GM18526 (cell line): ENCODE data around the gene MAST2.

ENCODE experiments used
- POLR2A ChIP-seq: IDR thresholded peaks from 3 replicates; pipeline ENCODE4 v1.6.1; 2011; ENCODE audit not compliant: insufficient read length; ENCODE audit errors: extremely low read depth

MAST2 gene

DNA sequence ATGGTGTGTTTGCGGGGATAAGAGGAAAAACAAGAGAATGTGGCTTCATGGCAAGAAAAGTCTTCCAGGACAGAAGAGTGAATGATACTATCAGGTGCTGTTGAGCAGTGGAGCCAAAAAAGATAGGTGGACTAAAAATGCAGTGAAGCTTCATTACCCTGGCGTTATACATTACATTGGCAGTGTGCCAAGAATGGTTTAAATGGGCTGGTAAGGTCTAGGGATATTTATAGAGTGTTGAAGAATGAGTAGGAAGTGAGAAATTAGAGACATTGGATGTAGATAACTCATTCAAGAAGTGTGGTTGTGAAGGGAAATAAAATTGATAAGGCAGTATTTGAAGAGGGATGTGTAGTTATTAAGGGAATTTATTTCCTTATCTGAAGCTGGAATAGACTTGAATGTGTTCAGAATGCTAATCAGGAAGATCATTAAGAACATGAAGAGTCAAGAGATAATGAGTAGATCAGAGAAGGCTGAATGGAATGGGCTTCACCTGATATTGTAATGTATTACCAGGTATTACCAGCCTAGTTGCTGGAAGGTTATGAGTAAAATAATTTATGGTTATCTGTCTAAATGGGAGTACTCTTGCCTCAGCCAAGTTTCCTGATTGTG, 72.7 kb downstream of the MAST2 start:
- TF ChIP-seq POLR2A: no peak

DNA sequence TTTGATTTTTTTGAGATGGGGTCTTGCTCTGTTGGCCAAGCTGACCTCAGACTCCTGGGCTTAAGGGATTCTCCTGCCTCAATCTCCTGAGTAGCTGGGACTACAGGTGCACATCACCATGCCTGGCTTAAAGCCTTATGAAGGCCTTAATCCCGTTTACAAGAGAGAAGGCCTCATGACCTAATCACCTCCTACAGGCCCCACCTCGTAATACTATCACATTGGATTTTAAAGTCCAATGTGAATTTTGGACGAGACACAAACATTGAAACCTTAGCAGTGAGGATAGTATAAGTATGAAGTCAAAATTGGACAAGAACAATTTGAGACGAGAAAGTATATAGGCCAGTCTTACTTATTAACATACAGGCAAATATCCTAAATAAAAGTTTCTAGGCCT, 73.9 kb downstream of the MAST2 start:
- no peak for TF ChIP-seq POLR2A

DNA sequence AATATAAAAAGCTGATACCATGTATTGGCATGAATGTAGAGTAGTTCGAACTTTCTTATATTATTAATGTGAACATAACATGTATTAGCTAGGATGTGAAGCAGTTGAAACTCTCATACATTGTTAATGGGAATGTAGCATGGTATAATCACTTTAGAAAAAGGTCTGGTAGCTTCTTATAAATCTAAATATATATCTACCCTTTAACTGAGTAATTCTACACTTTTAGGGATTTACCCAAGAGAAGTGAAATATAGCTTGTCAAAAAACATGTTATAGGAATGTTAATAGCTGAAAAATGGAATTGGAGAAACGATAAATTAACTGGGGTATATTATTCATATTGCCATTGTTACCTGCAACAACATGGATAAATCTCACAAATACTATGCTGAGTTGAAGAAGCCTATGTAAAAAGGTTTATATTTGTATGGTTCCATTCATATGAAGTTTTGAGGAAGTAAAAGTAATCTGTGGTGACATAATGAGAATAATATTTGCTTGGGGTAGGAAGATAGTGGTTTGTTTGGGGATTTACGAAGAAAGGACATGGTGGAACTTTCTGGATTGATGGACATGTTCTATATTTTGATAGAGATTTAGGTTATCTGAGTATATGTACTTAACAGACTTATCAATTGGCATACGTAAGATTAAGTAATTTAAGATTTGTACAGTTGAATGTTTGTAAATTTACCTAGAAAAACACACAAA, 76.6 kb downstream of the MAST2 start:
- TF ChIP-seq POLR2A: no peak

DNA sequence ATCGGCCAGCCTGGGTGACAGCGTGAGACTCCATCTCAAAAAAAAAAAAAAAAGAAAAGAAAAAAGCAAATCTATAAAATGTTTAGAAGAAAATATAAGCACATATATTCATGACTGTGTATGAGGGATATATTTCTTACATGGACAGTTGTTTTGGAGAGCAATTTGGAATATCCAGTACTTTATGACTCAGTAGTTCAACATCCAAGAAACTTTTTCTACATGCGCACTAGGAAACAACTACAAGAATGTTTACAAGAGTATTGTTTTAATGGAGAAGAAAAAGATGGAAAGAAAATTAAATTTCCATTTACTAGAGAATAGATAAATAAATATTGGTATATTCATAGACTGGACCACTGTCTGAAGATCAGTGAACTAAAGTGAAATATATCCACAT, 77.5 kb downstream of the MAST2 start:
- TF ChIP-seq POLR2A: no peak

DNA sequence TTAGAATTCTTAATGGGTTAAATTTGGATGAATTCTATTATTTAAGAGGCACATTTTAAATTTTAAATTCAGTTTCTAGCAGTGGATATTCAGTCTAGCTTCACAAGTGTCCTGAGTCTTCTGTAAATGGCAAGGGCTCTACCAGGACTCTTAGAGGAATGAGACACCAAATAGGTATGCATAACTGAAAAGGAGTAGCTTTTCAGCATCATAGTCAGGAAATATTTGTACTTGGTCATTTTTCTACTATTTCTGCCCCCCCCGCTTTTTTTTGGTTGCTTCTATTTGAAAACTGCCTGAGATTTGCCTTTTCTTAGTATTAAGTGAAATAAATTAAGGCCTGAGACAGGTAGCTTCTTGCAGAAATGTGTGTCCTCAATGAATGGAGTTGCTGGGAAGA, 80.2 kb downstream of the MAST2 start:
- no peak for TF ChIP-seq POLR2A

DNA sequence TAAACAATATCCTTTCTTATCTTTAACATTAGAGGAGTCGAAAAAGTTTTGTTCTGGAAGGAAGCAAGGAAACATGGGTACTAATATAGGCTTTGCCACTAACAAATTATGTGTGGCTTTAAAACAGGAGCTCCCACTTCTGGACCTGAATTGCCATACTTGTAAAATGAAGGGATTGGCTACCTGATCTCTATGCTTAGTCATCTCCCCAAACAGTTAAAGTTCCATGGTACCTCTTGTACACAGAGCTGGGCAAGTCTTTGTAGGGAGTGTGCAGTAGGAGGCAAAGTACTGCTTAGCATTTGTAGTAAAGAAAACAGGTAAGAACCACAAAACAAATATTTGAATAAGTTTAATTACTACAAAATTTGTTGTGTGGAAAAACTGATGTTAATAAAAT, 81.3 kb downstream of the MAST2 start:
- no peak for TF ChIP-seq POLR2A

DNA sequence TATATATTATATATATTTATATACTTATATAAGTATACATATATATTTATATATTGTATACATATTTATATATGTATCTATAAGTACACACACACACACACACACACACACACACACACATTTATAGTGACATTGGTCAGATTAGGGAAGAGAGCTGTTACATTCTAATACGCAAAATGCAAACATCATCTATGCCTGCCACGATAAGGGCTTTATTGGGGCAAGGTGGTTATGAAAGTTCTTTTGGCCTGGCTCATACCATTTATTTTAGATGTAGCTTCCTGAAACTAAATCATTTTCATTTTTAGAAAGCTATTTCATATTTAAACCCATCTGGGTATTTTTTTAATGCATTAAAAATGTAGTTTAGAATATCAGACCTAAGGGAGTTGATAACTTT, 82.8 kb downstream of the MAST2 start:
- TF ChIP-seq POLR2A: no peak

DNA sequence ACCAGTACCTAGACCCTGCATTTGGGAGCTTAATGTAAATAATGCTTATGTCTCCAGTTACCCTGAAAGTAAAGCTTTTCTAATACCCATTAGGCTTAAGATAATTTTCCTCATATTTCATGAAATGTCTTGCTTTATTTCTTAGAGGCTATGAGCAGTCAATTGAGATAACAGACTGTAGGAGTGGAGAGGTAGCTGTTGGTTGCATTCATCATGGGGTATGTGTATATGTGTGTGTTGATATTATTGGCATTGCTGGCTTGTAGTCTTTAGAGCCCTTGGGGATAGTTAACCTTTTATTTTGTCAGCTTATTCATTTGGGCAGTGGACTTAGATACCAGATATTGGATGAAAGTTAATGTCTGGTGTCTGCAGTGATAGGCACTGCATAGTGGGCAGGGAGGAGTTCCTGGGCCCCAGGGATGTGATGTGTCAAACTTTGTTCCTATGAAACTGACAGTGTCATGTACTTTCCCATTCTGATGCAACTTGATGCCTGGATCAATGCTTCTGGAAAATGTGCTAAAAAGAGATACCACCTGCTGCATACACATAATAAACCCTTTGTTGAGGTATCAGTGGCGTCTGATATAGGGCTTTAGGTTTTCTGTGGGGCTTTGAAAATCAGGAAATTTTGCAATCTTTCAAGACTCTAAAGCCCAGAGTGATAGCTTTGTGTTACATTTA, 83.9 kb downstream of the MAST2 start:
- TF ChIP-seq POLR2A: no peak

DNA sequence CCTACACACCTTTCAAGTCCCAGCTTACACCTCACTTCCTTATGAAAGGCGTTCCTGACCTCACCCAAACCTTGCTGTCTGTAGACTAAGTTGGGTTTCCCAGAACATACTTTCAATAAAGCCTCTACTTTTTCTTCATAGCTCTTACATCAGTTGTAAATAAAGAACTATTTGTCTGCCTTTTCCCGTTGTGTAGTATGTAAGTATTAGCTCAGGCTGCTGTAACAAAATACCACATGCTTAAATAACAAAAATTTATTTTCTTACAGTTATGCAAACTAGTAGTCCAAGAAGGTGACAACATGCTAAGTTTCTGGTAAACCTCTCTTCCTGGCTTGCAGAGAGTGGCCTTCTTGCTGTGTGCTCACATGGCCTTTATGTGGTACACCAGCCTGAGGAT, 86.7 kb downstream of the MAST2 start:
- TF ChIP-seq POLR2A: no peak

DNA sequence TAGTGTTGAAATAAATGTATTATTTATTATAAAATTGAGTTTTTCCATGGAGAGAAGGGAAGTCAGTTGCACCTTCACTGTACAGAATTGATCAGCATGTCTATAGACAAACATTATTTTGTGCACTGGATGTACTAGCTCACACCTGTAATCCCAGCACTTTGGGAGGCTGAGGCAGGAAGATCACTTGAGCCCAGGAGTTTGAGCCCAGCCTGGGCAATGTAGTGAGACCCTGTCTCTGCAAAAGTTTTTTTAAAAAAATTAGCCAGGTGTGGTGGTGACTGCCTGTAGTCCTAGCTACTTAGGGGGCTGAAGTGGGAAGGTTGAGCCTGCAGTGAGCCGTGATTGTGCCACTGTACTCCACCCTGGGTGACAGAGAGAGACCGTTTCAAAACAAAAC, 87.7 kb downstream of the MAST2 start:
- TF ChIP-seq POLR2A: no peak

DNA sequence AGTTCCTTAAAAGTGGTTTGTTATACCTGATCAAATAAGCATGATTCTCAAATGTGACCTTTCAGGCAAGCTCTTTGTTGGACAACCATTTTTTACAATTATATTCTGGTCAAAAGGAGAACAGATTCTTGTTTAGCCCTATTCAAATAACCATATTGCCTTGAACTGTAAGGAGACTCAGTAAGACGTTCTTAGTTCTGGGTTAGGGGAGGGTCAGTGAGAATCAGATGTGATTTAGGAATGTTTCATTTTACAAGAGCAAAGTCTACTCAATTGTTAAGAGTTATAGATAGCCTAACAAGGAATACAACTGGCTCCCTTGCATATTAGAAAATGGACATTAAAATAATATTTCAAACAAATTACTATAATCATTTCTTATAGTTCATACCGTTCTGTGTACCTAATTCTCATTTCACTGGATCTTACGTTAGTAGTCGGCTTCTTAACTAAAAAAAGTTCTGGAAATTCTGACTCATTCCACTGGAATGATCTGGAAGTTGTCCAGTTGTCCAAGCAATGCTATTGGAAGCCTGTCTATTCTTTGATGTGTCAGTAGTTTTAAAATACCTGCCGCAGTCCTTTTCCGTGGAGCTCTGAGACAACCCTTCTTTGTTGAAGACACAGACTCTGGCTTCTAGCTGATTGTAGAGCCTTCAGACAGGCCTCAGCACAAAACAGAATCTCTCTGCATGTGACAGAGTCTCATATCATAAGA, 88.8 kb downstream of the MAST2 start:
- no peak for TF ChIP-seq POLR2A

DNA sequence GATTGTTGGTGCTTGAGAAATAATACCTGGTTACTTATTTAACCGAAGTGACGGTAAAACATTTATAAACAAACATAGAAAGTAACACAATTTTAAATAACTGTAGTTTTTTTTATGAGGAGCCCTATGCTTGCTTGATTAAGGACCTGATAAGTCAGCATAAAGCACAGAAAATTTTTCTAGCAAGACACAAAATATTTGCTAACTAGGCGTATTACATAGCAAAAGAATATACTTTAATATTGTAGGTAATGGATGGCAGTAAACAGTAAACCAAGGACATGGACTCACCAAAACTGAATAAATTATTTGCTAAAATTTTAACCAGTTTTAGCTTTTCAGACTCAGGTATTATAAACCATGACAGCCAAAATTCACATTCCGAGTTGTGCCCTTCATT, 90.9 kb downstream of the MAST2 start:
- TF ChIP-seq POLR2A: no peak

DNA sequence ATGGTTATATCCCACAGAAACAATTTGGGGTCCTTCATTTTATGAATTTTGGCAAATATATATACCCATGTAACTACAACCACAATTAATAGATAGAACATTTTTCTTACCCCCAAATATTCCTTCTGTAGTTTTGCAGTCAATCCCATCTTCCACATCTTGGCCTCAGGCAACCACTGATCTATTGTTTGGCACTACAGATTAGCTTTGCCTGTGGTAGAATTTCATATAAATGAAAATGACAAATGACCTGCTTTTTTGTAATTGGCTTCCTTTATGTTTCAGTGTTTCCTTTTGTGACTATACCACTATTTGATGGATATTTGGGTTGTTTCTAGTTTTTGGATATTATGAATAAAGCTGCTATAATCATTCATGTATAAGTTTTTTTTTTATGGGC, 91.5 kb downstream of the MAST2 start:
- no peak for TF ChIP-seq POLR2A

DNA sequence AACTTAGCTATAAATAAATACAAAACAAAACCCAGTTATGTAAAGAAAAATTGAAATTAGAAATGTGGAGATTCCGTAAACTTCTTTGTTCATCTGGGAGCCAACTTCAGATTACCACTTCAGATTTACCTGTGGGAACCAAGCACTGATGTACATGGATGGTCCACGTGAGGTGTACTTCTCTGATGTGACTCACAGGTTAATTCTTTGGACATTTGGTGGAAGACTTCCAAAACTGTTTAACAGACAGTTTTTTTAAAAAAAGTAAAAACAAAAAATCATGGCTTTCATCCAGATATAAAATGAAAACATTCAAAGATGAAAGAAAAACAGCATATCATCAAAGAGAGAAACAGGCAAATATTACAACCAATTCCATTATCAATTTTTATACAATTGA, 92.0 kb downstream of the MAST2 start:
- no peak for TF ChIP-seq POLR2A

DNA sequence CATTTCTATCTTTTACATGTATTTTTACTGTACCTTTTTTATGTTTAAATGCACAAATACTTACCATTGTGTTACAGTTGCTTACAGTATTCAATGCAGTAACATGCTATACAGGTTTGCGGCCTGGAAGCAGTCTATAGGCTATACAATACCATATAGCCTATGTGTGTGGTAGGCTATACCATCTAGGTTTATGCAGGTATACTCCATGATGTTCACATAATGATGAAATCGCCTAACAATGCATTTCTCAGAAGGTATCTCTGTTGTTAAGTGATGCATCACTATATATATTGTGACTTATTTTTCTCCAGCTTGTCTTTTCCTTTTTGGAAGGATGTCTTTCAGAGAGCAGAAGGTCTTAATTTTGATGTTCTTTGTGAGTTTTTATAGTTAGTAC, 103.5 kb downstream of the MAST2 start:
- no peak for TF ChIP-seq POLR2A

DNA sequence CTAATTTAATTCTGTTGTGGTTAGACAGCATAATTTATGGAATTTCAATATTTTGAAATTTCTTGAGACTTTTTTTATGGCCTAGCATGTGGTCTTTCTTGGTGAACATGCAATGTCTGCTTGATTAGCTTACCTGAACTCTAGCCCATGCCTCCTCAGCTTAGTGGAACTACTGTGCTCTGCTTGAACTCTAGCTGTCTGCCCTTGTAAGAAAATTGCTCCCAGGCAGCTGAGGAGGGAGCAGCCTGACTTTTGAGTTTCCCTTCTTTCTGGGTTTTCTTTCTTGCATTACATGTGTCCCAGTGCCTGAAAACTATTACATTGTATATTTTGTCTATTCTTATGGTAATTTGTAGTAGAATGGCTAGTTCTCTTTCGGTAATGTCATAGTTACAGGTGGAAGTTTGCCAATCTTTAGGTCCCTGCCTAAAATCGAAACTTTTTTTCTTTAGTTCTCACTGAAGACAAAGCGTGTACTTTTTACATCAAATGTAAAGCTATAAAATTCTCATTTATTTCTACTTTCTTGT, 105.3 kb downstream of the MAST2 start:
- TF ChIP-seq POLR2A: no peak

DNA sequence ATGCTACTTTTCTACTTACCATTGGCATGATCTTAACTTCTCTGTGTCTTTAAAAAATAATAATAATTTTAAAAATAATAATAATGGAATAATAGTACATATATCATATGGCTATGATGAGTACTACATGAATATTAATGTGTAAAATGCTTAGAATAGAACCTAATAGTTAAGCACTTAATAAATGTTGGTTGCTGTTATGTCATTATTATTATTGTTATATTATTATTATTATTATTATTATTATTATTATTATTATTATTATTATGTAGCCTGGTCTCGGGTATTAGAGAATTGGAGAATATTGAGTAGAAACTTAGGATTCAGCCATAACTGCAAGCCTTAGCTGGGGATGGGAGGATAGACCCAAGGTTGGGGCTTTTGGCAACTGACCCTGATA, 108.2 kb downstream of the MAST2 start:
- TF ChIP-seq POLR2A: no peak
